GM19025 (cell line): ENCODE data around the gene BTBD7.

ENCODE experiments used
- ATAC-seq: cut with Tn5 transposase; IDR thresholded peaks from one replicate; pipeline ENCODE4 v1.9.1; 2021; ENCODE audit warnings: mild to moderate bottlenecking, low read depth, moderate library complexity; ENCODE audit not compliant: unreplicated experiment

BTBD7 gene

GRCh38 chr14:93305725-93306418, 27.0 kb downstream of the BTBD7 start:
- no peak for ATAC-seq

GRCh38 chr14:93304771-93305170, 28.1 kb downstream of the BTBD7 start:
- ATAC-seq = no peak

- no peak for ATAC-seq
Measured at GRCh38 chr14:93303659-93304058, 29.2 kb downstream of the BTBD7 start.

GRCh38 chr14:93302688-93303581, 29.9 kb downstream of the BTBD7 start:
- no peak for ATAC-seq

GRCh38 chr14:93301821-93302447, 30.9 kb downstream of the BTBD7 start:
- no peak for ATAC-seq

GRCh38 chr14:93299866-93300265, 33.0 kb downstream of the BTBD7 start:
- ATAC-seq = no peak

GRCh38 chr14:93299416-93299815, 33.4 kb downstream of the BTBD7 start:
- ATAC-seq = no peak

GRCh38 chr14:93295541-93296220, 37.2 kb downstream of the BTBD7 start:
- no peak for ATAC-seq

GRCh38 chr14:93286212-93286890, 46.5 kb downstream of the BTBD7 start:
- ATAC-seq = no peak

- ATAC-seq = no peak
Measured at GRCh38 chr14:93285044-93285443, 47.8 kb downstream of the BTBD7 start.

- no peak for ATAC-seq
Measured at GRCh38 chr14:93281937-93282336, 50.9 kb downstream of the BTBD7 start.

GRCh38 chr14:93280743-93281142, 52.1 kb downstream of the BTBD7 start:
- no peak for ATAC-seq

GRCh38 chr14:93276031-93276716, 56.7 kb downstream of the BTBD7 start:
- ATAC-seq = no peak

- ATAC-seq = no peak
Measured at GRCh38 chr14:93274055-93274806, 58.6 kb downstream of the BTBD7 start.

GRCh38 chr14:93271111-93271510, 61.7 kb downstream of the BTBD7 start:
- ATAC-seq = no peak

GRCh38 chr14:93269341-93270068, 63.3 kb downstream of the BTBD7 start:
- ATAC-seq = no peak

GRCh38 chr14:93268406-93268805, 64.4 kb downstream of the BTBD7 start:
- no peak for ATAC-seq

- no peak for ATAC-seq
Measured at GRCh38 chr14:93267149-93267711, 65.6 kb downstream of the BTBD7 start.
